Suppressor macrophage treated with lipopolysaccharide for 1 hour (primary cell): ENCODE data around the gene SLFN13.
"Not testable (repeated sequence)": the region's sequence is repeated elsewhere in the genome, so short reads cannot be mapped to it uniquely, and the experiment has no call there.

ENCODE experiments used
- DNase-seq, 3 donors: peaks; one replicate each; pipeline ENCODE4 v3.0.0-alpha.2; 2020 to 2022

Gene SLFN13

GRCh38 chr17:35432176-35433074 lies 16.1 kb downstream of the SLFN13 start, which contains the start of gene SLFN12:
SLFN12 (minus strand) TSS chr17:35432500; CDS start chr17:35423028, 9,472 bp downstream.
- DNase-seq, result peak; percentile 75 to 90 (median 85)

- no peak for DNase-seq
These were observed 18.9 kb downstream of the SLFN13 start for GRCh38 chr17:35429702-35430101.

DNA sequence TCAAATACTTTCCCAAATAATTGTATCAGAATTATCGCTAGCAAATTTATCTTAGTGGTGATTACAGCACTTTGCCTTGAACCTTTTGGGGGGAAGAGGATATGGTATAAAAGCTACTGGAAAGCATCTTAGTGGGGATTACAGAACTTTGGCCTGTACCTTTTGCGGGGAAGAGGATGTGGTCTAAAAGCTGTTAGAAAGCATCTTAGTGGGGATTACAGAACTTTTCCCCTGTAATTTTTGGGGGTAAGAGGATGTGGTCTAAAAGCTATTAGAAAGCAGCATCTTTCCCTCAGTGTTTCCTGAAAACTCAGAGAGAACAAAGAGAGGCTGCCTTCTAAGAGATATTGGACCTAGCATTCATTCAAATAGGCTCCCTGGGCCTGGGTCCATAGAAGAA lies 20.3 kb downstream of the SLFN13 start:
- no peak for DNase-seq

GRCh38 chr17:35423761-35424160 lies 24.8 kb downstream of the SLFN13 start:
- DNase-seq, result no peak

DNA sequence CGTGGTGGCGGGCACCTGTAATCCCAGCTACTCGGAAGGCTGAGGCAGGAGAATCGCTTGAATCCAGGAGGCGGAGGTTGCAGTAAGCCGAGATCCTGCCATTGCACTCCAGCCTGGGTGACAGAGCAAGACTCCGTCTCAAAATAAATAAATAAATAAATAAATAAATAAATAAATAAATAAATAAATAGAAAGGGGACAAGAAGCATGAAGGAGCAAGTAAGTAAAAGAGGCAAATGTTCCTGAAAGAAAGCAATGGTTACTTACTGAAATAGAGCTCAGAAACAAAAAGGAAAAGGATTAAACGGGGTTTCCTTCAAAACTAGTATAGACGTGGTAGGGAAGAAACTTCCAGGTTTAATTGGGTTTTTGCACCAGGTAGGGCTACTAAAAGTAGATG lies 27.5 kb downstream of the SLFN13 start:
- DNase-seq, result not testable (repeated sequence)

DNA sequence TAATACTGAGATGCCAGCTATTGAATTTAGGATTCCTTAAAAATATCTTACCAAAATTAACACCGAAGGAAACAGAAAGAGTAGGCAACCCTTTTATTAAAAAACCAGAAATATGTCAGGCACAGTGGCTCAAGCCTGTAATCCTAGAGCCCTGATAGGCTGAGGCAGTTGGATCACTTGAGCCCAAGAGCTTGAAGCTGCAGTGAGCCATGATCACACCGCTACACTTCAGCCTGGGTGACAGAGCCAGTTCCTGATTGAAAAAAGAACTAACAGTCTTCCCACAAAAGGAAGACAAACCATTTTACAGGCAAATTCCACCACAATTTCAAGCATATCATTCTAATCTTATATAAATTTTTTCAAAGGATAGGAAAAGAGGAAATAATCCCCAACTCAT lies 31.9 kb downstream of the SLFN13 start:
- peak in 1 of 3 donors; percentile 10 for DNase-seq

- DNase-seq, result not testable (repeated sequence)
These were observed 33.9 kb downstream of the SLFN13 start for GRCh38 chr17:35414707-35415106.

- DNase-seq, result no peak
These were observed 34.3 kb downstream of the SLFN13 start for GRCh38 chr17:35414247-35414646.

DNA sequence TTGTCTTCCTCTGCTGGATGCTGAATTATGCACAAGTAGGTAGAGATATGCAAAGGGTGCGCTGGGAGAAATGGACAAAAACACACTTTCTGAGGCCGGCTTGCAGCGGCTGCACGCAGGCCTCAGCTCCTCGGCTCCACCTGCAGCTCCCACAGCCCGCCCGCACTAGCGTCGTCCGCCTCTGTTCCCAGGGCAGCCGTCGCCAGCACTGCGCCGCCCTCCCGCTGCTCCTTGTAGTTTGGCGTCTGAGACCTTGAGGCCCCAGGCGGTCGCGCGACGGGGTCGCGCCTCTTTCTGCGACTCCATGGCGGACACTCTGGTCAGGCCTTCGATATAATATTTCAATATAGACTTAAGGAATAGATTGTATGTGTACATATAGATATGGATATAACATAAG lies 41.0 kb downstream of the SLFN13 start:
- no peak for DNase-seq

DNA sequence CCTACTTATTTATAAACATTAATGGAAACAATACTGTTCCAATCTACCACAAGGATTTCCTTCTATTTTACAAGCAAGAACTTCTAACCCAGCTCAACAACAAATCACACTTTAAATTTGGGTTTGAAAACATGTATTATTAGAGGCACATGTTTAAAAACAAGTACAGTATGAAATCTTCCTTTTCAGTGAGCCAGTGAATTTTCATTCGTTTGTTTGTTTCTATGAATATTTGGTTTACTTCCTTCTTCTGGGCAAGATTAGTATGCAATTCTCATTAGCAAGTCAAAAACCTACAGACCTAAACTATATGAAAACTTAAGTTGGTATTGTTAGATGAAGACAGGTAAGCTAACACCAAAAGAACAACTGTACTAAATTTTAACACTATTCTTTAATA lies 42.0 kb downstream of the SLFN13 start:
- no peak for DNase-seq

- DNase-seq, result no peak
These were observed 44.2 kb downstream of the SLFN13 start for GRCh38 chr17:35404360-35404759.

GRCh38 chr17:35393783-35394182 lies 54.8 kb downstream of the SLFN13 start:
- DNase-seq, result not testable (repeated sequence)

DNA sequence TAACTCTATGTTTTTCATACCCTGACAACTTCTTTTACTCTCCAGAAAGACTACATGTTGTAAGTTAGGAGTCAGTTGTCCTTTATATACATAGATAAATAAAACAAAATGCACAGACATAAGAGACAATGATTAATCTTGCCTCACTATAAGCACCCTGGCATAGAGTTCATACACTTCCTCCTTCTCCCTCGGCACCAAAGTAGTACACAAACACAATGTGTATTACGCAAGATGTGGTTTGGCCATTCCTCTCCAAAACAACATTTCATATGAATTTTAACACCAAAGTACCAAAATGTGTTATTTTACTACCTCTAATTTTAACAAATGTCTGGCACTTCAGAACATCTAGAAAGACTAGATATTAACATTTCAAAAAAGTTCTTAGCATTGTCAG lies 57.9 kb downstream of the SLFN13 start:
- DNase-seq, result peak; percentile 59 to 71 (median 60)

DNA sequence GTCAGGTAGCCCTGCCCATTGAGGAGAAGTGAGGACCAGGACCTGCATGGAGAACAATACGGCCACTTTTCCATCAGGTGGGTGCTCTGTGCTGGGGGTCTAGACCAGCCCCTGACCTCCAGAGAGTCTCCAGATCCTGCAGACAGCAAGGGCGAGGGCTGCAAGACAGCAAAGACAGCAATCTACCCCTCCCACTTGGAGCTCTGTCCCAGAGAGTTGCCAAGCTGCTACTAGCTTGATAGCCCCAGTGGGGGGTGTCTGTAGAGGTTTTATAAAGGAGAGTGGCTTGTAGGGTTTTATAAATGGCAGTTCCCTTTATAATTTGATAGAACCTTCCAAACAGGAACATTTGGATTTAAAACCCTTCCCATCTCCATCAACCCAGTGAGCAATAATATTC lies 58.4 kb downstream of the SLFN13 start:
- no peak for DNase-seq

GRCh38 chr17:35387496-35387895 lies 61.1 kb downstream of the SLFN13 start:
- no peak for DNase-seq
